Tongue (tissue), 2 donors: ENCODE results near the gene FOXL2. TPM values are rescaled to one million over a fixed set of nuclear protein-coding genes. Genes with fewer than 3 reads are reported as not detected.

Experiments
- DNase-seq: peaks from one replicate; pipeline ENCODE4 v3.0.0-alpha.2; 2015
- total RNA-seq: library from RNA; depleted of rRNA; stranded (reverse); fragments of >200 nt; gene quantifications from one replicate; pipeline ENCODE4 v1.2.3, GENCODE V29; 2014

The FOXL2 gene
- total RNA-seq, 1 donor from 2014 or later: 0.41 TPM

- peak; percentile 31 for DNase-seq
Measured at GRCh38 chr3:138945709-138946662, 951 bp downstream of the FOXL2 start.

- DNase-seq: peak; percentile 48
Measured at GRCh38 chr3:138944929-138945708, 1.8 kb downstream of the FOXL2 start.

DNA sequence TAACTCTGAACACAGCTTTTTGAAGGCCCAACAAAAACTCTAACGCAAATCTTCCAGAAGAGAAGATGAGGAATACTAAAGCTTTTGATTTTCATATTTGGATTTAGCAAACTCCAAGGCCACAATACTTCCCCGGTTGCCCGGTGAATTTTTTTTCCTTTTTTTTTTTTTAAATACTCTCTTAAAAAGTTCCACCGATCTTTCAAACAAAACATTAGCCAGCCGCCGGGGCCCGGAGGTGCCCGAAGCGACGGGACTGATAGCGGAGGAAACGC, 2.3 kb downstream of the FOXL2 start:
- no peak for DNase-seq

DNA sequence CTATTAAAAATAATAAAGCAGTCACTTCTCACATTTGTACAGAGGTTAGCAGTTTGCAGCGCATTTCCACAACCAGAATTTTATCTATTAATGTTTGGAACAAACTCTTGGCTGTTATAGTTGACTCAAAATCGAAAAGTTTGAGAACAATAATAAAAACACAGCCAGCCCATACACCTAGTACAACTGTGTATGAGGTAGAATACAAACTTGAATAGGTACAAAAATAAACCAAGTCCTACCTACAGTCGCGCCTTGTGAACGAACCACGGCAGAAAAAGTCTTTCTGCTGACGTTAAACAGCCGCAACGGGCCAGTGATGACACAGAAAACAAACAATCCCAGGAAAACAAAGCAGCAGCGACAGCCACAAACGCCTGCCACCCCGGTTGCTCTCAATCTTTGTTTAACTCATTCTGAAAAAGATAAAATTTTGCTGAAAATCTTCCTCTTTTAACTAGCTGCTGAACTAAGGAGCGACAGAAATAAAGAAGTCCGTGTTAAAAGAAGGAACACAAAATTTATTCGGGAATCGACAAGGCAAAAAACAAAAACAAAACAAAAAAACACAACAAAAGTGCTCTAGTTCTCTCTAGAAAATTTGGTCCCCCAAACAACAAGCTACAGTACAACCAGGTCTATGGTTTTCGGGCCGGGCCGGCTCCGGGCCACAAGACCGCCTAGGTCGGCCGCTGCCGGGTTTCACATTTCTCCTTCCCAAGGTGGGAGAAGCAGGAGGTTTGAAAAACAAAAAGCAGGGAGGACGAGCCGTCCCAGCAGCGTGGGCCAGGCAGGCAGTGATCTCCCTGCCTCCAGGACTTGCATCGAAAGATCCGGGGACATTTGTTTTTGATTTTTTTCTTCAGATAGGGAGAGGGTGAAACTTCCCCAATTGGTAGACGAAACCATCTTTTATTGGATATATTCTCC, 2.9 kb downstream of the FOXL2 start:
- peak; percentile 33 for DNase-seq

DNA sequence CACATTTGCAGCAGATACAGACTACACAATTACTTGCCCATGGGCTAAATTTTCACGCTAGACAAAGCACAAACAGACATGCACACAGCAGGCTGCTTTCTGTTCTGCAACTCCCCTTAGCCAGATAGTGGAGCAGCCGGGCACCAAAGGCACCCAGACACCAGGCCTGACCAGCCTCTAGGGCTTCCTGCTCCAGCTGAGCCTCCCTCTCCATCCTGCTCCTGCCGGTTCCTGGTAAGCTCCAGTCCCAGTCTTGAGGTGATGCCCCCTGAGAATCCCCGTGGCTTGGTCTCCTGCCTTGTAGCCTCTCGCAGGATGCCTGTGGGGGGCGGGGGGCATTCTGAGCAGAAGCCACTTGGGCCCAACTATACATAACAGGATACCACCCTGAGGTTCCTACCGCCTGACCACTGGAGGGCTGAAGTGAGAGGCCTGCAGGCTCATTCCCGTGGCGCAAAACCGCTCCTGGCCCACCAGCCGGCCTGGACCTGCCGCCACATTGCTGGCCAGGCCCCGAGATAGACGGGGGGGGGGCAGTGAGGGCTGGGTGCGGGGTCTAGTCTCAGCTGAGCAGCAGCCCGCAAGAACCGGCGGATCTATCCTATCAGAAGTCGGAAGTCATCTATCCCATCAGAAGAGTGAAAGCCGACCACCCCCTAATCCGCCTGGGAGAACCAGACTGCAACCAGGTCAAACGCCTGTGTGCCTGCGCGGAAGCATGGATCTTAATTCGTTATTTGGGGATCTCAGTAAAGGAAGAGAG, 3.9 kb downstream of the FOXL2 start:
- peak; percentile 12 for DNase-seq

GRCh38 chr3:138942271-138942670, 4.7 kb downstream of the FOXL2 start:
- no peak for DNase-seq

- no peak for DNase-seq
Measured at GRCh38 chr3:138941259-138941885, 5.6 kb downstream of the FOXL2 start.

- no peak for DNase-seq
Measured at GRCh38 chr3:138940446-138940845, 6.5 kb downstream of the FOXL2 start.

GRCh38 chr3:138939561-138940241, 7.2 kb downstream of the FOXL2 start:
- no peak for DNase-seq

GRCh38 chr3:138938877-138939560, 7.9 kb downstream of the FOXL2 start:
- DNase-seq: no peak

GRCh38 chr3:138938056-138938876, 8.7 kb downstream of the FOXL2 start:
- no peak for DNase-seq

DNA sequence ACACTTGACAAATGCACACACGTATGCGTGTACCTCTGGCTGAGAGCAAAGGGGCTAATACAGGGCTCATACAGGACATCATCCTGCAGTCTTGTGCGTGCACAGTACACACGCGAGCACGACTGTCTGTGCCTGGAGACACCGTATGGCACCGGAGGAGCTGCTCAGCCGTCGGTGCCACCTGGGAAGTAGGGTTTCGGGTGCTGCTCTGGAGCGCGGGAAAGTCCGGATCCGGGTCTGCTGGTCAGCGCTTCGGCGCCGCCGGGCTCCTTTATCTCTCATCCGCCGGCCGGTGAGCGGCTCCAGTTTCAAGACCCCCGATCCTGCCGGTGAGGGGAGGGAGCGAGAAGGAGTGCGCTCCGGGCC, 9.3 kb downstream of the FOXL2 start:
- DNase-seq: no peak

DNA sequence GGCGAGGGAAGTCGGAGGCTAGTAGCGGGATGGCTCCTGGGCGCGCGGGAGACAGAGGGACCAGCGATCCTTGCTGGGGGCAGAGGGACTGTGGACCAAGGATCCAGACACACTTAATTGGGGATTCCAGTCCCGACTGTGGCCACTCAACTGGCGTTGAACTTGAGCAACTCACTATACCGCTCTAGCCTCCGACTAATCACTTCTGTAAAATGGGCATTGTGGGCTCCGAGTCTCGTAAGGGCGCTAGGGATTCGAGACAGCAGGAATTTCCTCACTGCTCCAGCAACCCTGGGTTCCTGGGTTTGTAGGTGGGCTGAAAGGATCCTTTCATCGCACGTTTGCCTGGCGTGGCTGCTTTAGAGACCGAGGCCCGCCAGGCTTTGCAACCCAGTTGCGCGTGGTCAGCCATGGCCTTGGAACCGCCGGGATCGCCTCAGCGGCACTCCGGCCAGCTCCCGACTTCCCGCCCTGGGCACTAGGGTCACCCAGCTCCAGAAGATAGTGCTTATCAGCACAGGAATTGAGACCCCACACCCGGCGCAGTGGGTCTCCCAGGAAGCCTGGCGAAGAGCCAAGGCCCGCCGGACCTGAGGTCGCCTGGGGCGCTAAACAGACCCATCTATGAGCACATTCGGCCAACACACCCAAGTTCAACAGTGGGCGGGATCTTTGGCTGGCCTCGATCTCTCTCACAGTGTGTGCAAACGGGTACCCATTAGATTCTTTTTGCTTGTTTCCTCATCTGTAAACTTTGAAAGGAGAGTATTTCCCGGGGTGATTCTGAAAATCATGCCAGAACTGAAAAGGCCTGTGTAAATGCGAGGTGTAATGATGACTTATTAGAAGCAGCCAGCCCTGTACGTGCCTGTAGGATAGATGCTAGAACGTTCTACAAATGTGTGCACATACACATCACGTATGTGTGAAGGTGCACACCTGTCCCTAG, 9.9 kb downstream of the FOXL2 start:
- DNase-seq: no peak

DNA sequence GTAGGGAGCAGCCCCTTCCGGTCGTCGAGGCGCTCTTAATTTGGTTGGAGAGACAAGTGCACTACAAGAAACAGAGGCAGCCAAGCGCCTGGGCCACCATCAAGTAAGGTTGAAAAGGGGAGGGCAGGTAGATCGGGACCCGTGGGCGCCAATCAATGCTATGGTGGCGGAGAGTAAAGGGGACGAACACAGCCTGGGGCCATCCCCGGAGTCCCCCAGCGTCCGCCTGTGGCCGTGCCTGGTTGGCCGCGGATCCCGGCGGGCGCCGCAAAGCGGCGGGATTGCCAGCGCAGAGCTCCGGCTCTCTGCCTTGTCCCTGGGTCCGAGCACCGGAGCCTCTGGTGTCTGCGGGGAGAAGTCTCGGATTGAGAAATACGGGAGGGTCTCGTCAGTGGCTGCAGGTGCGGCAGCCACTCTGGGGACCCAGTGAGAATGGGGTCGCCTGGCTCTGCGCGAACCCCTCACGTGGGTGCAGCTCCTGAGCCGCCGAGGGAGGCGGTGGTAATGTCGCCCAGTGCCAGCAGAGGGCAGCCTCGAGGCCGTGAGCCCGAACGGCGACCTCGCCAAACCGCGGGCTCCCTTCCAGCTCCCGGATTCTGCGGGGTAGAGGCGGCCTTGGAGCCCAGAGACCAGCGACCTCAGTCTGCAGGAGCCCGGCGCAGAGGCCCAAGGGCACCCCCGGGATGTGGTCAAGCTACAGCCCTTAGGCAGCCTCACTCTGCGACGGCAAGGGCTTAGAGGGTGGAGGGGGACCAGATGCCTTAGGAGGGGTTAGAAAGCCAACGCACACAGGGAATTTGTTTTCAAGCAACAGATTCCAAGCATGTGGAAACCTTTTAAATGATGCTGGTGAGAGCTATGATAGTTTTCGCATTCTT, 10.8 kb downstream of the FOXL2 start:
- peak; percentile 75 for DNase-seq

DNA sequence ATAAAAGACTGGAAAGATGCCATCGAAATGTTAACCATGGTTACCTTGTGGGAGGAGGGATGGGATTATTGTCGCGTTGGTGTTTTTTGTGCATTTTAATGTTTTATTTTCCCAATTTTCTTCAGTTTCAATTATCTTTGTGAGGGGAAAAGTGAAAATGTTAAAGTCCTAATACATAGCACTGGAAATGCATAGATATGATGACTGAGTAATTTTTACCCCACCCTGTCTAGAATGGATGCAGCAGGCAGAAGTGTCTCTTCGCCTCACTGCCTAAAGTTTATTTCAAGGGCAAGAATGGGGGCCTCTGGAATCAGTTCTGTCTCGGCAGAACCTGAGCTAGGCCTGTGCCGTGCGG, 11.5 kb downstream of the FOXL2 start:
- no peak for DNase-seq

GRCh38 chr3:138933981-138934691, 12.8 kb downstream of the FOXL2 start:
- DNase-seq: no peak
